GM18520 (cell line): ENCODE measurements around the gene ANKRD6.

Experiments
- ATAC-seq: cut with Tn5 transposase; IDR thresholded peaks from one replicate; pipeline ENCODE4 v1.9.1; 2021; ENCODE audit not compliant: unreplicated experiment

Gene ANKRD6

GRCh38 chr6:89555806-89556205 is 122.9 kb downstream of the ANKRD6 start:
- ATAC-seq: no peak

GRCh38 chr6:89559487-89559886 is 126.5 kb downstream of the ANKRD6 start:
- no peak for ATAC-seq

- no peak for ATAC-seq
Observed at GRCh38 chr6:89562093-89562973, 129.4 kb downstream of the ANKRD6 start.

GRCh38 chr6:89563866-89564265 is 130.9 kb downstream of the ANKRD6 start:
- no peak for ATAC-seq

GRCh38 chr6:89564752-89565427 is 131.9 kb downstream of the ANKRD6 start:
- ATAC-seq: no peak

GRCh38 chr6:89566008-89566800 is 133.3 kb downstream of the ANKRD6 start:
- ATAC-seq: no peak

GRCh38 chr6:89566930-89567629 is 134.1 kb downstream of the ANKRD6 start:
- ATAC-seq: no peak

GRCh38 chr6:89567630-89568390 is 134.9 kb downstream of the ANKRD6 start:
- ATAC-seq: no peak

GRCh38 chr6:89574910-89575561 is 142.1 kb downstream of the ANKRD6 start:
- ATAC-seq: no peak

GRCh38 chr6:89575562-89575960 is 142.6 kb downstream of the ANKRD6 start:
- no peak for ATAC-seq

- no peak for ATAC-seq
Observed at GRCh38 chr6:89580997-89581666, 148.2 kb downstream of the ANKRD6 start.

- ATAC-seq: no peak
Observed at GRCh38 chr6:89581689-89582088, 148.7 kb downstream of the ANKRD6 start.

- ATAC-seq: no peak
Observed at GRCh38 chr6:89582669-89583325, 149.8 kb downstream of the ANKRD6 start.

- ATAC-seq: no peak
Observed at GRCh38 chr6:89583559-89583958, 150.6 kb downstream of the ANKRD6 start.

- no peak for ATAC-seq
Observed at GRCh38 chr6:89584539-89584938, 151.6 kb downstream of the ANKRD6 start.

- ATAC-seq: no peak
Observed at GRCh38 chr6:89585154-89585553, 152.2 kb downstream of the ANKRD6 start.

GRCh38 chr6:89589297-89590025 is 156.5 kb downstream of the ANKRD6 start:
- ATAC-seq: no peak

- no peak for ATAC-seq
Observed at GRCh38 chr6:89590133-89590532, 157.2 kb downstream of the ANKRD6 start.
